Measurements from ENCODE around the gene TSEN34.
A peak's percentile ranks its signal among the peaks of the same experiment; 100 is the strongest.

Gene TSEN34

DNA sequence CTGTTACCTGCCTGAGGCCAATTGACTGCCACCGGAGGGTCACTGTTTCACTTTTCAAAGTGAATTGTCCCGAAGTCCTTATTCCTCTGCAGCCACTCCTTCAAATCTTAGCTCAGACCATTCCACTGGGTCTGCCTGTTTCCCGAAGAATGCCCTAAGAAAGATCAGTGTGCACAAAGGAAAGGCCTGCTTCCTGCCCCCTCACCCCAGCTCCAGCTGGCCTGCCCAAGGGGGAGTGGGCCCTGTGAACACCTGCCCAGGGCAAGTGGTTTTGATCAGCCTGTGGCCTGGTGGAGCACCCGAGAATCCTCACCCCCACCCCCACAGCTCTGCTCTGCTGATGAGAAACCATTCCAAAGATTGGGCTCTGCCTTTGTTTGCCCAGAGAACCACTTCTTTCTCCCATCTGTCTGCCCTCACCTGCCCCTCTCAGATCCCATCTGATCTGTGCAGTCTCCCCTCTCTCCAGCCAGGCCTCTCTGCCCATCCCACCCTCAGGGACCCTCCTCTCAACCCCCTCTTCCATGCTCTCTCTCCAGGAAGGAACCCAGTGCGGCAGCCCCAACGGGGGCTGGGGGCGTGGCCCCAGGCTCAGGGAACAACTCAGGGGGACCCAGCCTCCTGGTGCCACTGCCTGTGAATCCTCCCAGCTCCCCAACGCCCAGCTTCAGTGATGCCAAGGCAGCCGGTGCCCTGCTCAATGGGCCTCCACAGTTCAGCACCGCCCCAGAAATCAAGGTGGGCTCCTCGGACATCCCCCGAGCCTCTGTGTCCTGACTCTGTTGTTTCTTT, 41.9 kb upstream of the TSEN34 start:
- no peak for DNase-seq (ENCODE audit: low spot score)
- TF ChIP-seq, protein P1, sequence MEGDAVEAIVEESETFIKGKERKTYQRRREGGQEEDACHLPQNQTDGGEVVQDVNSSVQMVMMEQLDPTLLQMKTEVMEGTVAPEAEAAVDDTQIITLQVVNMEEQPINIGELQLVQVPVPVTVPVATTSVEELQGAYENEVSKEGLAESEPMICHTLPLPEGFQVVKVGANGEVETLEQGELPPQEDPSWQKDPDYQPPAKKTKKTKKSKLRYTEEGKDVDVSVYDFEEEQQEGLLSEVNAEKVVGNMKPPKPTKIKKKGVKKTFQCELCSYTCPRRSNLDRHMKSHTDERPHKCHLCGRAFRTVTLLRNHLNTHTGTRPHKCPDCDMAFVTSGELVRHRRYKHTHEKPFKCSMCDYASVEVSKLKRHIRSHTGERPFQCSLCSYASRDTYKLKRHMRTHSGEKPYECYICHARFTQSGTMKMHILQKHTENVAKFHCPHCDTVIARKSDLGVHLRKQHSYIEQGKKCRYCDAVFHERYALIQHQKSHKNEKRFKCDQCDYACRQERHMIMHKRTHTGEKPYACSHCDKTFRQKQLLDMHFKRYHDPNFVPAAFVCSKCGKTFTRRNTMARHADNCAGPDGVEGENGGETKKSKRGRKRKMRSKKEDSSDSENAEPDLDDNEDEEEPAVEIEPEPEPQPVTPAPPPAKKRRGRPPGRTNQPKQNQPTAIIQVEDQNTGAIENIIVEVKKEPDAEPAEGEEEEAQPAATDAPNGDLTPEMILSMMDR (conservative IDR thresholded peaks at IDR 0.05; ENCODE audit: low read depth), result no peak
- peak overlapping the region; percentile 65 for H3K27ac ChIP-seq
- ChIA-PET CTCF (no interaction called here), POLR2A (ENCODE audit: low non-redundant PET) (no interaction called here)

- POLR2A ChIA-PET (ENCODE audit: low non-redundant PET), result no interaction called here
- CTCF ChIA-PET, result no interaction called here
- peak overlapping the region; percentile 65 for H3K27ac ChIP-seq
- TF ChIP-seq, protein P1 (conservative IDR thresholded peaks at IDR 0.05; ENCODE audit: low read depth), result no peak
- DNase-seq (ENCODE audit: low spot score), result no peak
Measured at GRCh38 chr19:54151362-54152035, 39.6 kb upstream of the TSEN34 start.

- CTCF ChIA-PET, result no interaction called here
- POLR2A ChIA-PET (ENCODE audit: low non-redundant PET), result no interaction called here
- TF ChIP-seq, protein P1 (conservative IDR thresholded peaks at IDR 0.05; ENCODE audit: low read depth), result no peak
- no peak for DNase-seq (ENCODE audit: low spot score)
- peak overlapping the region; percentile 65 for H3K27ac ChIP-seq
Measured at GRCh38 chr19:54152267-54152666, 38.8 kb upstream of the TSEN34 start.

- no peak for DNase-seq (ENCODE audit: low spot score)
- TF ChIP-seq, protein P1 (conservative IDR thresholded peaks at IDR 0.05; ENCODE audit: low read depth), result no peak
- peak overlapping the region; percentile 65 for H3K27ac ChIP-seq
- ChIA-PET POLR2A (ENCODE audit: low non-redundant PET) (no interaction called here), CTCF (no interaction called here)
Measured at GRCh38 chr19:54152878-54153524, 38.1 kb upstream of the TSEN34 start.

DNA sequence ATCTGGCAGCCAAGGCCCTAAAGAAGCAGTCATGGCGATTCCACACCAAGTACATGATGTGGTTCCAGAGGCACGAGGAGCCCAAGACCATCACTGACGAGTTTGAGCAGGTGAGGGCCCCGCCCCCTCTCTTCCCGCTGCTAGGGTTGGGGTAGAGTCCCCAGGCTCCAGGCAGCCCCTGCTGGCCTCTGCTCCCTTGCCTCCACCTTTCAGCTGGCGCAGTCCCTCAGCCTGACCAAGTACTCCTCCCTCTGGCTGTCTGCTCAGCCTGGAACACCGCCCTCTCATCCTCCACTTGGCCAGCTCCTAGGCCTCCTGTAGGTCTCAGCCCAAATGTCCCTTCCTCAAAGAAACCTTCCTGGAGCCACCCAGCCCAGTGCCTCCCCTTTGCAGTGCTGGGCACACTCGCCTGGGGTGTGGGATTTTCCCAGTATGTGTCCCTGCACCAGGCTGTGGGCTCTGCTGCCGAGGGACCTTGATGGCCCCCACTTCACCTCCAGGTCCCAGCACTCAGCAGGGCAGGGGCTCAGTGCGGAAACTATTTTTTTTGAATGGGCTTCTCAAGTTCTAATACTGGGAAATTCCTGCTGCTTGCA, 37.3 kb upstream of the TSEN34 start:
- TF ChIP-seq, protein P1 (conservative IDR thresholded peaks at IDR 0.05; ENCODE audit: low read depth), result no peak
- peak overlapping the region; percentile 65 for H3K27ac ChIP-seq
- no peak for DNase-seq (ENCODE audit: low spot score)
- ChIA-PET POLR2A (ENCODE audit: low non-redundant PET) (no interaction called here), CTCF (no interaction called here)

DNA sequence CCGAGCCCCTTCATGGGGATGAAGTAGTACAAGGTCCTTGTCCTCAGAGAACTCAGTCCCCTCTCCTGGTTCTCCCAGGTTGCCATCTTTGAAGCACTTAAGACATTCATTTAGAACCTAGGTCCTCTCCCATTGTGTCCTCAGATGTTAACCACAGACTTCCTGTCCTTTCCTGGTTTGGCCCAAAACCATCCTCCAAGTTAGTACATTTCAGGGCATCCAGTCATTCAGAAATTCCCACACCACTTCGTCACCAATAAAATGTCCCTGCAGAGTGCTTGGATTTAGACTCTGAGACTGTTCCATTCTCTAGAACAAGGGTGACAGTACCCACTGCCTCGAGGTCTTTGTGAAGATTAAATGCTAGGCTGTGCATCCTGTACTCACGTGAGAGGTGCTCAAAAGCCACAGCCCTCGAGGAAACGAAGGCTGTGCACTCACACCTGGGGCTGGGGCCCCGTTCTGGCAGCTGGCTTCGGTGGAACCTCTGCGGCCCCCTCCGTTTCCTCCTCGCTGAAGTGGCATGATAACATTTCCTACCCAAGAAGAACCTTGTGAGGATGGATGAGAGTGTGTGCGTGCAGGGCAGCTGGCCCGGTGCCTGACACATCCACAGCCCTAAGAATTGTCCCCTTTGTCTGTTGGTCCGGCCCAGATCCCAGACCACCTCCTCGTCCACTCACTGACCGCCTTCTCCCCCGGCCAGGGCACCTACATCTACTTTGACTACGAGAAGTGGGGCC, 36.3 kb upstream of the TSEN34 start:
- DNase-seq (ENCODE audit: low spot score), result no peak
- CTCF ChIA-PET, result no interaction called here
- TF ChIP-seq, protein P1 (conservative IDR thresholded peaks at IDR 0.05; ENCODE audit: low read depth), result no peak
- POLR2A ChIA-PET (ENCODE audit: low non-redundant PET), result no interaction called here
- peak overlapping the region; percentile 97 for H3K27ac ChIP-seq

Measured in RWPE1 (cell line).